HG03442 (cell line): ENCODE data around the gene EML5.
"Not testable (repeated sequence)": the region's sequence is repeated elsewhere in the genome, so short reads cannot be mapped to it uniquely, and the experiment has no call there.

Experiments used
- ATAC-seq: cut with Tn5 transposase; IDR thresholded peaks from one replicate; pipeline ENCODE4 v1.9.1; 2021; ENCODE audit warnings: mild to moderate bottlenecking, moderate library complexity; ENCODE audit not compliant: unreplicated experiment

EML5 gene

DNA sequence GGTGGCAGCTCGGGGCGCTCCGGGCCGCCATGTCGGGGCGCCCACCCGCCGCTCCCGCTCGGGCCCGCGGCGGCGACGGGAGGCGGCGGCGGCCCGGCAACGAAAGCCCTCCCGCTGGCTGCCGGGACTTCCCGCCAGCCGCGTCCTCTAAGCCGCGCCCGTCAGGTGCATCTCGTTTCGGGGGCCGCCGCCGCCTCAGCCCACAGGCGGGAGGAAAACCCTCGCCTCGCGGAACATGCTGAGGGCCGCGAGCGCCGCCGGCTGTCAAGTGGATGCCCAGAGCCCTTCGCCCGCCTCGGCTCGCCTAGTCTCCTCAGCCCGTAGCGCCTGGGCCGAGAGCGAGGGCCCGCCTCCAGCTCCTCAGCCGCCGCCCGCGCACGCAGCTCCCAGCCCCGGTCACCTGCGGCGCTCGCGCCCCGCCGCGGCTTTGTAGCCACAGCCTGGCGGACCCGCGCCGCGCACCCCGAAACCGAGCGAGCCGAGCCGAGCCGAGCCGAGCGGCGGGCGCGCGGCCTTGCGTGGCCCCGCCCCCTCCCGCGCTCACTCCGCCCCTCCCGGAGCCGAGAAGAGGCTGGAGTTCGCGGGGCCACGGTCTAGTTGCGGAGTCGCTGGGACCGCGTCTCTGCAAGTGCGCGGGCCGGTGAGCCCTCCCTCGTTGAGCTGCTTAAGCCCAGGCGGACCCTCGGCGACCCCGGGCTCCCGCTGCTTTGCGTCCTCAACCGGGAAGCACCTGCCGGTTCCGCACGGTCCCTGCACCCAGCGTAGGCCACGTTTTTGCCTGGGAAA lies at the start of gene EML5:
Gene EML5 (minus strand): TSS at position 481 of the 786 bp plus-strand sequence. CDS start 450 bp downstream, at position 31.
- ATAC-seq: peak; percentile 86

- ATAC-seq: no peak
Observed at GRCh38 chr14:88842414-88842813, 49.7 kb upstream of the EML5 start.

GRCh38 chr14:88841741-88842140 lies 49.0 kb upstream of the EML5 start:
- no peak for ATAC-seq

DNA sequence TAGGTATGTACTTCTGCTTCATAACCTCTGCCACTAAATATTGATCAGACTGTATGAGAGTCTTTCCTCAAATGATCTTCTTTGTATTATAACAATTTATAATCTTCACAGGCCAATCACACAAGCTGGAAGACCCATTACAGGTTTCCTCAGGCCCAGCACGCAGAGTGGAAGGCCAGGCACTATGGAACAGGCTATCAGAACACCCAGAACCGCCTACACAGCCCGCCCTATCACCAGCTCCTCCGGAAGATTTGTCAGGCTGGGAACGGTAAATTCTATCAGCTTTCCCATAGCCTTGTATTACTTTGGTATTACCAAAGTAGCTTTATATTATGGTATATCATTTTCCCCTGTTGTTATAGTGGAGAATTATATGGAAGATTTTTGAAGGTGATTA lies 48.2 kb upstream of the EML5 start:
- ATAC-seq: no peak

GRCh38 chr14:88838015-88838414 lies 45.3 kb upstream of the EML5 start:
- ATAC-seq: no peak

GRCh38 chr14:88837495-88837894 lies 44.7 kb upstream of the EML5 start:
- ATAC-seq: no peak

DNA sequence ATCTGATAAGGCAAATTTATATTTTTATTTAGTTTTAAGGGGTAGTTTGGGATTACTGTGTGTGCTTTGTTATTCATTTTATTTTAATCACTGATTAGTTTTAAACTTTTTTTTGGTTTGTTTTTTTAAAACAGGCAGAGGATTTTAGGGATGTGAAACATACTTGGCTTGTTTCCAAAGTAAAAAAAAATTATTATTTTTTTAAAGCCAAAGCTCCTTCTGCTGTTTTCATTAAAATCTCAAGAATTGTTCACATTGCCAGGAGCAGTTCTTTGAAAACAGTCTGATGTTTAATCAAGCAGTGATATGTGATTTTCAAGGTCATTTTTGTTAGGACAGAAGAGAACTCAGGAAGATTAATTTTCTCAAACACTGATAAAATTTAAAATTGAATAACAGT lies 42.9 kb upstream of the EML5 start:
- no peak for ATAC-seq

- ATAC-seq: no peak
Observed at GRCh38 chr14:88834883-88835431, 42.2 kb upstream of the EML5 start.

GRCh38 chr14:88831284-88831683 lies 38.5 kb upstream of the EML5 start:
- no peak for ATAC-seq

DNA sequence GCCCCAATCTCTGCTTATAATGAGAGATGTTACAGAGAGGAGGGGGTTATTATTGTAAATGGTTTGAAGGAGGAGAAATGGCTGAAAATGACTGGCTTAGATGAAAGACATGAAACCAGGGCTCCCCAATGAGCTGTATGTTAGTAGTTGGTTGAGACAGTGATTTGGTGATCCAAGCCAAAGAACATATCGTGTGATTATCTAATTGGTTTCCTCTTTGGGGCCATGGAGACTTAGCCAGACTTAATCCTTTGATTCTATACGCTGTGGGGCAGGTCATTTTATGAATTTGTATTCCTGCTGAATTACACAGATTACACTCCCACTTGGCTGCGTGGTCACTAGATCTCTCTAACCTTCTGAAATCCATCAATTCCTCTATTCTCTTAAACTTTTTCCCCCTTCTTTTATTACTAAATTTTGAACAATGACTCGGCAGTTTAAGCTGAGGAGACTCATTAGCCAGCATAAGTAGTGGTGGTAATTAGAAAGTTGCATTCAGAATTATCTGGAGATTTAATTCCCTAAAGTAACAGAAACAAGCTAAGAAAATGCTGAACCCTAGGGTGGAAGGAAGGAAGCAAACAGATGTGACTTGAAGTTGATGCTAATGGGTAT lies 37.0 kb upstream of the EML5 start:
- ATAC-seq: no peak

DNA sequence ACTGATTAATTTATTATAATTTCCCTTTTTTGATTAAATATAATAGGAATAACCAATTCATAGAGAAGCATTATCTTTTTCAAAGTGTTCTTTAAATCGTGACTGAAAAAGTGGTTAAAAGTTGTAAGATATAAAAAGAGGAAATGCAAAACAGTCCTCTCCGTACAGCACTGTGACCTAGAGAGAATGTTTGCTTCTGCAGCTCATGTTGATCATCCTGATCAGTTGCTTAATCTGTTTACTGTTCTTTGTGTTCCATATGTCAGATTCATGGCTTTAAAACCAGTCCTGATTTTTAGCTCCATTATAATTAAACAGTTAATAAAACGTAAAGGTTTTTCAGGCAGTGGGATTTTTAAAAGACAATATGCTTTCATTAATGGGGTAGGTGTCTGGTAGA lies 36.4 kb upstream of the EML5 start:
- no peak for ATAC-seq

DNA sequence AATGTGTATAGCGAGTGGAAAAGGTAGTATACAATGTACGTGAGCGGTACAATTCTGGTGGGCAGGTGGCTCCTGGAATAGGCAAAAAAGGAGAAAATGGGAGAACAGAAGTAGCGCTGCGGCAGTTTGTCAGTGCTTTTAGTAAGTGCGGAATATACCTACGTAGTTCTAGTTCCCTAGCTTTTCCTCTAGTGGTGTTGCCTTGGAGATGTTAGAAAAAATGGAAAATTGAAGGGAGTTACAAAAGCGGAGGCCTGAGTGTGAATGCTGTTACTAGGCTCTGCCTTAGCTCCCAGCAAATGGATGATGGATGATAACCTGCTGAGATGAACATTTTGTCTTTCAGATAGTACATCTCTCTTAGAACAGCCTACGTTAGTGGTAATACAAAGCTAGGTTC lies 32.8 kb upstream of the EML5 start:
- ATAC-seq: no peak

DNA sequence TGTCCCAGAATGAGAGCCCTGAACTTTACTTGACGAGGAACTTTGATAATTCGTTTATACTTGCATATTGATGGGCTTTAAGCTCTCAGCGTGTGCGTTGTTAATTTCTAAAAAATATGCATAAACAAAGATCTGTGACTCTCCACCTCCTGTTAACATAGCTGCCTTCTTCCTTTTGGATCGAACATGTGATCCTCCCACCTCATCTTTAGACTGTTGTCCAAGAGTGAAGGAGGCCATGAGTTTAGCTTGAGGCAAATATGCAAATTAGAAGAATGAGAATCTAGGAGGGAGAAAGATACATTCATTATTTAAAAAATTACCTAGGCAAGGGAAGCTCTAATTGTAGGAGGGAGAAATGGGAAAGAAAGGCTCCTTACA lies 32.3 kb upstream of the EML5 start:
- ATAC-seq: no peak

DNA sequence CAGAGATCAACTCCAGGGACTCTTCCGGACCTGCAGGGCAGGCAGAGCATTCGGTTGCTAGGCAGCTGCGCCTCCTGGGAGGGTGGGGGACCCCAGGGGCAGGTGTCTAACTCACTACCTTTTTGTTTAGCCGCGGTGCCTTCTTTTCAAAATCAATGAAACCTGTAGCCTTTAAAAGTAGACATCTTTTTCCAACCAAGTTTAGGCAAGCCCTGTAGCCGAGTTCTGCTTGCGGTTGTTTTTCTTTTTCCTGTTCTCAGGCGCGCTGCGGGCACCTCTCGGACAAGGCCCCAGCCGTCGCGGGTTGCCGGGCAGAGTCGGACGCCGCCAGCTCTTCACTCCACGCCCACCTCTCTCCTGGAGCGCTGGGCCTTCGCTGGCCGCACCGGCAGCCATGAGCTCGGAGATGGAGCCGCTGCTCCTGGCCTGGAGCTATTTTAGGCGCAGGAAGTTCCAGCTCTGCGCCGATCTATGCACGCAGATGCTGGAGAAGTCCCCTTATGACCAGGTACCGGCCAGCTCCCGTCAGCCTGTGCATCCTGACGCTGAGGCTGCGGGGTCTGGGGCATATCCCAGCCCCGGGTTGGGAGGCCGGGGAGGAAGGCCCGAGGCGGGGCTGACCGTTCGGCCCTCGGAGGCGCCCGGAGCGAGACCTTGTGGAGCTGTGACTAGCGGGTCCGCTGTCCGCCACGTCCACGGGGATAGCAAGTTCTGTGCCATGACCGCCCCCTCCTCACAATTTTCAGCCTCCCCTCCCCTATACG lies 31.7 kb upstream of the EML5 start, which contains the start of gene TTC8:
Gene TTC8 (plus strand): TSS at position 338 of the 764 bp plus-strand sequence. CDS start 57 bp downstream, at position 395.
- peak; percentile 98 for ATAC-seq

DNA sequence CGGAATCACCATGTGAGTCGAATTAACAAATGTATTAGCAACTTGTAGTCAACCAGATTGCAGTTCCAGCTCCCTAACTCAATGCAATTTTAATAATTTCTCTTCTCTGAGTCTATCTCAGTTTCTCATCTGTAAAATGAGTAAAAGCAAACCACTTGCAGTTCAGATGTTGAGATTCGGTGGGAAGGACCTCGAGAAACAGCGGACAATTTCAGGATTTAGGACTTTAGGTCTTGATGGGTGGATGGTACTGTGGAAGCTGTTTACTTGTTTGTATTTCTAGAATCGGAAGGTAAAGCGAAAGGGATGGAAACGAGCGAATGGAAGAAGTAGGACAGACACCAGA lies 31.2 kb upstream of the EML5 start:
- no peak for ATAC-seq

DNA sequence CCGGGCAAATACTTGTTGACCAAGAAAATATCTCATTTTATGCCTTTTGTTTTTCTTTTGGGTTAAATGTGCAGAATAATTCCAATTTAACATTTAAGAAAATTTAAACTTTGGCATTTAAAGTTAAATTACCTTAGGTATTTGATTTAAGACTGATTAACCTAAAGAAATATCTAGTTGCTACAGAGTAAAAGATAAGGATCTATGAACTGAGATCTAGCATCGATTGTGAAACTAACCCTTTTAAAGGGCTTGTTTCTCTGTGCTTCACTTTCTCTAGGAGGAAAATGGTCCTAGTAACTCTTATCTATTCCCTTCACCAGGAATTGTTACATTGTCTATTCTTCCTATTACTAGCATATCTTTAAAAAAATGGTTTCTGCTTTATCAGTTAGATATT lies 29.1 kb upstream of the EML5 start:
- no peak for ATAC-seq

- ATAC-seq: no peak
Observed at GRCh38 chr14:88821378-88821777, 28.6 kb upstream of the EML5 start.

GRCh38 chr14:88819674-88820073 lies 26.9 kb upstream of the EML5 start:
- not testable (repeated sequence) for ATAC-seq

DNA sequence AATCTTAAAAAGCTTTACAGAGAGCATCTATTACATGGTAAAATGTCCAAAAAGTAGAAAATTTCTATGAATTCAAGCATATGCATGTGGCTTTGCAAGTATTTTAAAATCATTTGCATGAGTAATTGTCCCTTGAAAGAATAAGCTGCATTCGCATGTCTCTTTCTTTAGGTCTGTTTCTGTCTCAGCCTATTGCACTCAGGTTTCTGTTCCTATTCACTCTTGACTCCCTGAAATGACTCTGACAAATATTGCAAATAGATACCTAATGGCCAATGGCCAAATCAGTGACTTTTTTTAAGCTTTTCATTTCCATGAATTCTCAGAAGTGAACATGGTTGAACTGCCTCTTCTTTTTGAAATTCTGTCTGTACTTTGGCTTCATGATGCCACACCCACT lies 25.3 kb upstream of the EML5 start:
- ATAC-seq: no peak

- no peak for ATAC-seq
Observed at GRCh38 chr14:88815980-88816379, 23.2 kb upstream of the EML5 start.

DNA sequence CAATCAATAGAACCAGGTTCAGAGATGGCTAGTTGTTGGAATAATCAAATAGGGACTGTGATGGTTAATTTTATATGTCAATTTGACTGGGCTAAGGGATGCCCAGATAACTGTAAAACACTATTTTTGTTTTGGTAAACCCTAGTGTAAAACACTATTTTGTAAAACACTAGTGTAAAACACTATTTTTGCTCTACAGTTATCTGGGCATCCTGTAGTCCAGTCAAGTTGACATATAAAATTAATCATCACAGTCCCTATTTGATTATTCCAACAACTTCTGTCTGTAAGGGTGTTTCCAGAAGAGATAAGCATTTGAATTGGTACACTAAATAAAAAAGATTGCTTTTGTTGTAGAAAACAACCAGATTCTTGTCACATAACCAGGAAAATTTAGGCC lies 15.6 kb upstream of the EML5 start:
- no peak for ATAC-seq

- ATAC-seq: no peak
Observed at GRCh38 chr14:88804477-88804876, 11.7 kb upstream of the EML5 start.
